ENCODE measurements around the gene SLC5A1.

DNA sequence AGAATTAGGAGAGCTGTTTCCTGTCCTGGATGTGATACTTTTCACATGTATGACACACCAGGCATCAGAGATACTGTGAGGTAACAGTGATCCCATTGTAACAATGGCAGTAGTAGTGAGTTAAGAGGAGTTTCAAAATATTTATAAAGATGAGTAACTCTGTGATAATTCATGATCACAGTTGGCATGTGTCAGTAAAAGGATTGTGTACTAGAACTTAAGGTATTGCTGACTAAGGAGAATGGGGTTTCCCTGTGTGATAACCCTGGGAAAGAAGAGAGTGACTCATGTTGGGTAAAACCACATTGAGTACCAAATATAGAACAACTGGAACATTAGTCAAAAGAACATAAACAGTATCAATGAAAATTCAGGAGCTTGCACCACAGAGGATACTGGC lies 22.9 kb upstream of the SLC5A1 start:
- no peak for TF ChIP-seq GATA3 (IDR thresholded peaks at IDR 0.05; ENCODE audit: low read depth, low read length)
- no peak for TF ChIP-seq GATA2 (IDR thresholded peaks at IDR 0.05; ENCODE audit: low read depth, low read length)
